Peyer's patch (tissue), 4 donors: ENCODE measurements around the gene DCST1.
A peak's percentile ranks its signal among the peaks of the same experiment; 100 is the strongest.

Experiments
- CTCF ChIP-seq, 6 experiments: fragments of 450-650 bp in 4 of 6; fragments of 200-600 bp in 2 of 6; sonication (generic) in 1 of 6; IDR thresholded peaks; one replicate each; pipeline ENCODE4 v1.5.1; 2017 to 2019; ENCODE audit warnings: antibody characterized with exemption in 6 of 6, mild to moderate bottlenecking in 3 of 6, moderate library complexity in 1 of 6
- POLR2A ChIP-seq, 2 donors: fragments of 450-650 bp; IDR thresholded peaks; one replicate each; pipeline ENCODE4 v1.5.1; 2017; ENCODE audit warnings: antibody characterized with exemption in 2 of 2, mild to moderate bottlenecking in 2 of 2, moderate library complexity in 2 of 2

DNA sequence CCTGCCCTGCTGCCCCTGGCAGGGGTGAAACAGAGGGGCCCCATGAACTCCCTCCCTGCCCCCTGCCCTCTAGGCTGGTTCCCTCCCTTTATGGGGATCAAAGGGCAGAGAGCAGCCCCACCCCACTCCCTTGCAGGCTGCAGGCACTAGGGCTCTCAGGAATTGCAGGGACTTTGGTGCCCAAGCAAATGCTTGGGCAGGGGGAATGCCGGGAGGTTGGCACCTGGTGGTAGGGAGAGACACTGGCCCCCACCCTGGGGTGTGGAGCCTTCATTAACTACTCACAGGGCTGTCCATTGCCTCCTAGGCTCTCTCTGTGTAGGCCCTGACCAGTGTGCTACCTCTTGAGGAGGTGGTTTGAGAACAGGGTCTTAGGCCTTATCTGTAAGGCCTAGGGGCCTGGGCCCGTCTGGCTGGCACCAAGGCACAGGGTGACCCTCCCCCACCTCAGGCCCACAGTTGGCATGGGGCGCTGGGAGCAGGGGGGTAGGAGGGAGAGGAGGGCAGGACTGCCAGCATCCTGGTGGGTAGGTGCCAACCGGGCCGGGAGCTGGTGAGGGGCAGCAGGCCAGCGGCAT, 26.3 kb upstream of the DCST1 start:
- TF ChIP-seq CTCF (IDR thresholded peaks at IDR 0.05) = peak in 3 of 6 experiments; percentile 44 to 47 (median 45)
- peak; percentile 83 to 92 for TF ChIP-seq POLR2A (IDR thresholded peaks at IDR 0.05)
